Measurements from ENCODE around the gene SYNGR3. TPM values are rescaled to one million over a fixed set of nuclear protein-coding genes. Genes with fewer than 3 reads are reported as not detected.

Gene SYNGR3
- polyA plus RNA-seq, 12 donors, result 0.25 to 1.5 (median 0.86) TPM; not detected in 2

GRCh38 chr16:1975432-1976215 is 14.1 kb upstream of the SYNGR3 start:
- no peak for DNase-seq

- no peak for DNase-seq
These were observed 13.6 kb upstream of the SYNGR3 start for GRCh38 chr16:1976216-1976520.

- DNase-seq, result no peak
These were observed 12.6 kb upstream of the SYNGR3 start for GRCh38 chr16:1976951-1977874.

GRCh38 chr16:1977875-1978268 is 11.9 kb upstream of the SYNGR3 start:
- no peak for DNase-seq

GRCh38 chr16:1978476-1979120 is 11.2 kb upstream of the SYNGR3 start:
- no peak for DNase-seq

GRCh38 chr16:1979271-1980029 is 10.3 kb upstream of the SYNGR3 start:
- DNase-seq, result no peak

- no peak for DNase-seq
These were observed 9.6 kb upstream of the SYNGR3 start for GRCh38 chr16:1980030-1980769.

- DNase-seq, result no peak
These were observed 9.0 kb upstream of the SYNGR3 start for GRCh38 chr16:1980770-1981087.

GRCh38 chr16:1981398-1981836 is 8.4 kb upstream of the SYNGR3 start, which contains the start of gene NOXO1:
Gene NOXO1, minus strand, starts transcription at chr16:1981469. Its CDS starts 290 bp downstream, at chr16:1981179.
- no peak for DNase-seq

GRCh38 chr16:1982013-1982433 is 7.7 kb upstream of the SYNGR3 start:
- no peak for DNase-seq

GRCh38 chr16:1982991-1983543 is 6.7 kb upstream of the SYNGR3 start:
- DNase-seq, result no peak

- DNase-seq, result peak; percentile 91
These were observed 6.0 kb upstream of the SYNGR3 start, which contains the start of gene GFER for GRCh38 chr16:1983544-1984346. Gene GFER, plus strand, starts transcription at chr16:1984193. Its CDS starts 26 bp downstream, at chr16:1984219.

GRCh38 chr16:1984347-1985225 is 5.2 kb upstream of the SYNGR3 start:
- no peak for DNase-seq

GRCh38 chr16:1985466-1986150 is 4.2 kb upstream of the SYNGR3 start:
- DNase-seq, result no peak

- DNase-seq, result no peak
These were observed 2.6 kb upstream of the SYNGR3 start for GRCh38 chr16:1987198-1987597.

- no peak for DNase-seq
These were observed 256 bp downstream of the SYNGR3 start for GRCh38 chr16:1990101-1990350.

- no peak for DNase-seq
These were observed 773 bp downstream of the SYNGR3 start for GRCh38 chr16:1990351-1991134.
